Dermis blood vessel endothelial cell (primary cell): ENCODE data around the gene NLRP12. TPM values are rescaled to one million over a fixed set of nuclear protein-coding genes. Genes with fewer than 3 reads are reported as not detected.
A peak's percentile ranks its signal among the peaks of the same experiment; 100 is the strongest.
"Not testable (repeated sequence)": the region's sequence is repeated elsewhere in the genome, so short reads cannot be mapped to it uniquely, and the experiment has no call there.

ENCODE experiments used
- DNase-seq: peaks from one replicate; pipeline ENCODE4 v3.0.0; 2010
- total RNA-seq: library from RNA; depleted of rRNA; stranded (reverse); fragments of >200 nt; gene quantifications from 2 replicates; pipeline ENCODE4 v1.2.3, GENCODE V29; 2014

Gene NLRP12, protein sequence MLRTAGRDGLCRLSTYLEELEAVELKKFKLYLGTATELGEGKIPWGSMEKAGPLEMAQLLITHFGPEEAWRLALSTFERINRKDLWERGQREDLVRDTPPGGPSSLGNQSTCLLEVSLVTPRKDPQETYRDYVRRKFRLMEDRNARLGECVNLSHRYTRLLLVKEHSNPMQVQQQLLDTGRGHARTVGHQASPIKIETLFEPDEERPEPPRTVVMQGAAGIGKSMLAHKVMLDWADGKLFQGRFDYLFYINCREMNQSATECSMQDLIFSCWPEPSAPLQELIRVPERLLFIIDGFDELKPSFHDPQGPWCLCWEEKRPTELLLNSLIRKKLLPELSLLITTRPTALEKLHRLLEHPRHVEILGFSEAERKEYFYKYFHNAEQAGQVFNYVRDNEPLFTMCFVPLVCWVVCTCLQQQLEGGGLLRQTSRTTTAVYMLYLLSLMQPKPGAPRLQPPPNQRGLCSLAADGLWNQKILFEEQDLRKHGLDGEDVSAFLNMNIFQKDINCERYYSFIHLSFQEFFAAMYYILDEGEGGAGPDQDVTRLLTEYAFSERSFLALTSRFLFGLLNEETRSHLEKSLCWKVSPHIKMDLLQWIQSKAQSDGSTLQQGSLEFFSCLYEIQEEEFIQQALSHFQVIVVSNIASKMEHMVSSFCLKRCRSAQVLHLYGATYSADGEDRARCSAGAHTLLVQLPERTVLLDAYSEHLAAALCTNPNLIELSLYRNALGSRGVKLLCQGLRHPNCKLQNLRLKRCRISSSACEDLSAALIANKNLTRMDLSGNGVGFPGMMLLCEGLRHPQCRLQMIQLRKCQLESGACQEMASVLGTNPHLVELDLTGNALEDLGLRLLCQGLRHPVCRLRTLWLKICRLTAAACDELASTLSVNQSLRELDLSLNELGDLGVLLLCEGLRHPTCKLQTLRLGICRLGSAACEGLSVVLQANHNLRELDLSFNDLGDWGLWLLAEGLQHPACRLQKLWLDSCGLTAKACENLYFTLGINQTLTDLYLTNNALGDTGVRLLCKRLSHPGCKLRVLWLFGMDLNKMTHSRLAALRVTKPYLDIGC
- 2.8 and 3.4 TPM in 2 replicates for total RNA-seq

DNA sequence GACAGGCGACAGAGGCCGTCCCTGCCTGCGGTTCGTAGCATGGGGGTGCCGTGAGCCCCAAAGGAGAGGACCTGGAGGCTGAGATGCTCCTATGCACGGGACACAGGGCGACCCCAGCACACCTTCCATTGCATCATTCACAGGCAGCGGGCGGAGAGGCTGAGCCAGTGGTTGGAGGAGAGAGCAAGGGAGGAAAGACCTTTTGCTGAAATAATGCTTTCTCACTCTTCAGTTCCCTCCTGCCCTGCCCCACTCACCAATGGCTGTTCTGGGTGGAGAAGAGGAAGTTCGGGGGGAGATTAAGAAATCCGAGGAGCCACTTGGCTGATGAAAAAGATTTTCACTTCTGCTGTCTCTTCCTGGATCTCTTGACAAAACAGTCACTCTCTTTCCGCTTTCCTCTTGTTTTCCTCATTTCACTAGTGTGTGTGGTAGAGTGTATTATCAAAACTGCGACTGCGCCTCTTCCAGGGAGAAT, at the start of gene NLRP12:
Gene NLRP12 (minus strand): TSS at position 181 of the 478 bp plus-strand sequence. CDS start 140 bp downstream, at position 41.
- DNase-seq = no peak

DNA sequence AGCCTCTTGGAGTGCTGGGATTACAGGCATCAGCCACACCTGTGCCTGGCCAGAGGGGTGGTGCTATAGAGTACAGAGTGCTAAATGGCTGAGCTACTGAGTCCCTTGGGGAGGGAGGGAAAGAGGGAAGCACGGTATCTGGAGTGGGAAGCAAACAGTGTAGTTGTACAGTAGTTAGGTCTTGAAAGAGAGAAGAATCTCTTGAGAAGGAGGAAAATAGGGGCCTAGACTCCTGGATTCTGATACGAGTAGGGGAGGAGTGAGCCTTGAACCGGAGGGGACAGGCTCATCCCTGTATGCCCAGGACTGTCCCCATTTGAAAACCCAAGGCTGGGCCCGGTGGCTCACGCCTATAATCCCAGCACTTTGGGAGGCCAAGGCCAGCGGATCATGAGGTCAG, 48.6 kb upstream of the NLRP12 start:
- no peak for DNase-seq

DNA sequence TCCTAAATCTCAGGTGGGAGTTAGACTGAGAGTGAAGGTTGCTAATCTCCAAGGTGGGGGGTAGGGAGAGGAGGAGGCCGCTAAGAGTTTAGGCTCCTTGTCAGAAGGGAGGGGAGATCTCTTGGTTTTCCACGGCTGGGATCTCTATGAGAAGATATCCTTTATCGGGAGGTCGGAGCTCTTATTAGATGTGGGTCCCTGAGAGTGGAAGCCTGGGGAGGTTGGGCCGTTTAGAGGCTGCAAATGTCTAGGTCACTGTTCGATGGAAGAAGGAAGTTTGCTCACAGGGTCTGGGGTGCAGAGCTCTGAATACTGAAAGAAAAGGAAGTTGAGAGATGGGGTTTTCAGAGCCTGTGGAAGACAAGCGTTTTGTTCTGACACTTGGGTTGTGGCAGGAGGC, 47.3 kb upstream of the NLRP12 start:
- no peak for DNase-seq

DNA sequence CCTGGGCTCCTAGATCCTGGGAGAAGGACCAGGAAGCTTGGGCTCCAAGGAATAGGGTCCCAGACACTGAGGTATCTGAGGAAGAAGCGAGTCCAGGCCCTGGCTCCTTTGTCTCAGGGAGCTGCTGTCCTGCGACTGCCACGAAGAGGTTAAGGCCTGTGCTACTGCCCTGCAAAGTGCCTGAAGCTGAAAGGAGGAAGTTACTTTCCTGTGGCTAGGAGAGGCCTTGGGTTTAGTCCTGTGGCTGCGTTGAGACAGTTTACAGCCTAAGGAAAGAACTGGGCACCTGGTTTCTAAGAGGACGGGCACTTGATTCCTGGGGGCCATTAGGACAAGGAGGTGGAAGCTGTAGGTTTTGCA, 46.4 kb upstream of the NLRP12 start:
- no peak for DNase-seq

DNA sequence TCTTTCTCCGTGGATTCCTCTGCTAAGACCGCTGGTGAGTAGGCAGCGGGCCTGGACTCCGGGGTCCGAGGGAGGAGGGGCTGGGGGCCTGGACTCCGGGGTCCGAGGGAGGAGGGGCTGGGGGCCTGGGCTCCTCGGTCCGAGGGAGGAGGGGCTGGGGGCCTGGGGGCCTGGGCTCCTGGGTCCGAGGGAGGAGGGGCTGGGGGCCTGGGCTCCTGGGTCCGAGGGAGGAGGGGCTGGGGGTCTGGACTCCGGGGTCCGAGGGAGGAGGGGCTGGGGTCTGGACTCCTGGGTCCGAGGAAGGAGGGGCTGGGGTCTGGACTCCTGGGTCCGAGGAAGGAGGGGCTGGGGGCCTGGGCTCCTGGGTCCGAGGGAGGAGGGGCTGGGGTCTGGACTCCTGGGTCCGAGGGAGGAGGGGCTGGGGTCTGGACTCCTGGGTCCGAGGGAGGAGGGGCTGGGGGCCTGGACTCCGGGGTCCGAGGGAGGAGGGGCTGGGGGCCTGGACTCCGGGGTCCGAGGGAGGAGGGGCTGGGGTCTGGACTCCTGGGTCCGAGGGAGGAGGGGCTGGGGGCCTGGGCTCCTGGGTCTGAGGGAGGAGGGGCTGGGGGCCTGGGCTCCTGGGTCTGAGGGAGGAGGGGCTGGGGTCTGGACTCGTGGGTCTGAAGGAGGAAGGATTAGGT, 45.8 kb upstream of the NLRP12 start:
- not testable (repeated sequence) for DNase-seq

DNA sequence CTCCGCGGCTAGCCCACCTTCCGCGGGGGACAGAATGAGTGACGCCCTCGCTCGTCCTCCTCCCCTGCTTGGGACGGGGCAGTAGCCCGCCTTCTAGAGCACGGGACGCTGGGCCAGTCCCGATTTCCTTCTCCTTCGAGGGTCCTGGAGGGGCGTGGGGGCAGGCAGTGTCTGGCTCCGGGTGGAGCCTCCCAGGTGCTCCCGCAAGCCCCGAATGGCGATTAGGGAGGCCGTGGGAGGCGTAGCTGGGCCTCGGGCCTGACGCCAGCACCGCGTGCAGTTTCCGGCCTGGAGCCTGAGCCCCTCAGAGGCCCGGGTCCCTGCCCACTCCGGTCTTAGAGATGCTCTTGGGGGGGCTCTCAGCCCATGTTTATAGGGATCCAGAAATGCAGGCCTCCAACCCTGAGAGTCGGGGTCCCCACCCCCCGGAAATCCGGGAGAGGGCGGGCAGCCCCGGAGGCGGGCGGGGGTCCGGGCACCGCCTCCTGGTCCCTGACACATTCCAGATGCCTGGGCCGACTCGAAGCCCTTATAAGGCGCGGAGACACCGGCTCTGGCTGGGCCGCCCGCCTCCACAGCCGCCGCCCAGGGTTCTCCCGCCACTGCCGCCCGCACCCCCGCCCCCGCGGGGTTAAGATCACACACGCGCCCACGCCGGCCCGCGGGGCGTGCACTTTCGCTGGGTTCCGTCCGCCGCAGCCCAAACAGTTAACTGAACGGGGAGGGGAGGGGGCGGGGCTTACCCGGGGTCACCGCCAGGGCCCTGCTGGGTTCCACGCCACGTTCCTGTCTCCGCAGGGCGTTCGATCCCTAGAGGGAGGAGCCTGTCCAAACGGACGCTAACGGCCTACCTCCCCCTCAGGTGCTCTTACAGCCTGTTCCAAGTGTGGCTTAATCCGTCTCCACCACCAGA, 45.0 kb upstream of the NLRP12 start:
- DNase-seq = peak; percentile 88

DNA sequence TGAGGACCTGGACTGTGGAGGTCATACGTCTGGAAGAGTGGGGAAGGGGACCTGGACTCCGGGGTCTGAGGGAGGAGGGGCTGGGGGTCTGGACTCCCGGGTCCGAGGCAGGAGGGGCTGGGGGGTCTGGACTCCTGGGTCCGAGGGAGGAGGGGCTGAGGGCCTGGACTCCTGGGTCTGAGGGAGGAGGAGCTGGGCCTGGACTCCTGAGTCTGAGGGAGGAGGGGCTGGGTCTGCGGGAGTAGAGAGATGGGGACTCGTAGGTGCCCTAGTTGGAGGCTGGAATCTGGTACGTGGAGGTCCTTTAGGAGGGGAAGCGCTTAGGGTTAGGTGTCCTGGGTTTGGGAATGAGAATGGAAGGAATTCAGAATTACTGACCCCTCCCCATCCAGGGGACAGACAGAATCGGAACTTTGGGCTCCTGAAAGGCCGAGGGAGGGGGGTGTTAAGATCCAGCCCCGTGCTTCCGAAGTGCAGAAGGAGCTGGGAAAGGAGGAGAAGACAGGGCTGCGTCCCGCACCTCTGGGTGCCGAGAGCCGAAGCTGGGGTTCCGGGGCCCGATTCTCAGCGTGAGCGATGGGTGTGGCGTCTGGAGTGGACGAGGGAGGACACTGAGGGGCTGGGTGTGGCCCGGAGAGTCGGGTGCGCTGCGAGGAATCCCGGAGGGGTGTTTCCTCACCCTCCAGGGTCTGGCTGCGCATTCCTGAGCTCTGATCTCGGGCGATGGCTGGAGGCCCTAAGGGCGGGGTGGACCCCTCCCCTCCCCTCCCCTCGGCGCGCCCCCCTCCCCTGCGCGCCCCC, 44.2 kb upstream of the NLRP12 start:
- DNase-seq = peak; percentile 60

DNA sequence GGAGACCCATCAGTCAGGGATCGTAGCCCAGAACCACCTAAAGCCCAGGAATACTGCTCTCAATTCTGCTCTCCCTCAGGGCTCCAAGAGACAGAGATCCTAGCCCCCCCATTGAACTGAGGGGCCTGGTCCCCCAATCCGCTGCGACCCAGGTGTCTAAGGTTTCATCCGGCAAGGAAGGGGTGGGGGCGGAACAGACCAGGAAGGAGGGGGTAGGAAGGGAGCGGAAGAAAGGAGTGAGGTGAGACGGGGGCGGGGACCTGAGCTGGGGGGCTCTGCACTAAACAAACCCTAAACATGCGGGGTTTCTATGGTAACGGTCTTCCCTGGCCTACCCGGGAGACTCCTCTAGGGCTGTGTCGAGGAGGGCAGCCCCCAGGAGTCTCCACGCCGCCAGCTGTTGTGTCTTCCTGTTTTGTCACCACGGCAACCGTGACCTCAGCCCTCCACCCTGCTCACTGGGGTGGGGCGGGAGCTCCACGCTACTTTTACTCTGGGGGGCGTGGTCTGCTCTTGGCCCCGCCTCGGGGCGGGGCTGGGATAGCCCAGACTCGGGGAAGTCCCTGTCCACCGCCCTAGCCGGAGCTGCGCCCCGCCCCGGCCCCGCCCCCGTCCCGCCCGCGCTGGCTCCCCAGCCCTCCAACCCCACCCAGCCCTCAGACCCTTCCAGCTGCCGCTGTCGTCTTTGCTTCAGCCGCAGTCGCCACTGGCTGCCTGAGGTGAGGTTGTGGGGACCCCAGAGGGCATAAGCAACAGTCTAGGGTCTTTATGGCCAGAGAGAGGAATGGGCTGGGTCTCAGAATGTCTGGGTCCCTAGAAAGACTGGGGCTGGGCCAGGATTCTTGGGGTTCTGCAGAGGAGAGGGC, 43.3 kb upstream of the NLRP12 start, which contains the start of gene MYADM:
Gene MYADM (plus strand): TSS at position 659 of the 866 bp plus-strand sequence. CDS start 5,647 bp downstream, outside the sequence.
- DNase-seq = peak; percentile 99

DNA sequence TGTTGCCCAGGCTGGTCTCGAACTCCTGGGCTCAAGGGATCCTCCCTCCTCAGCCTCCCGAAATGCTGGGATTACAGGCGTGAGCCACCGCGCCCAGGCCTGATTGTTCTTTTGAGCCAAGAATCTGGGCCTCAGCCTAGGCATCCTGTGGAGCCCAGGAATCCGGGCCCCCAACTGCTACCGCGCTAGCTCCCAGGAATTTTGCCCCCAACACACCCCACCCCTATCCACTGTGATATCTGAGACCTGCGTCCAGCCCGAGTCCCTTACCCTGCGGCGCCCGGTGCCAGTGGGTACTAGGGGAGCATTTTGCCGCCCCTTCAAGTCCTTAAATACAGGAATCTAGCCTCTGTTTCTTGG, 42.7 kb upstream of the NLRP12 start:
- DNase-seq = no peak

DNA sequence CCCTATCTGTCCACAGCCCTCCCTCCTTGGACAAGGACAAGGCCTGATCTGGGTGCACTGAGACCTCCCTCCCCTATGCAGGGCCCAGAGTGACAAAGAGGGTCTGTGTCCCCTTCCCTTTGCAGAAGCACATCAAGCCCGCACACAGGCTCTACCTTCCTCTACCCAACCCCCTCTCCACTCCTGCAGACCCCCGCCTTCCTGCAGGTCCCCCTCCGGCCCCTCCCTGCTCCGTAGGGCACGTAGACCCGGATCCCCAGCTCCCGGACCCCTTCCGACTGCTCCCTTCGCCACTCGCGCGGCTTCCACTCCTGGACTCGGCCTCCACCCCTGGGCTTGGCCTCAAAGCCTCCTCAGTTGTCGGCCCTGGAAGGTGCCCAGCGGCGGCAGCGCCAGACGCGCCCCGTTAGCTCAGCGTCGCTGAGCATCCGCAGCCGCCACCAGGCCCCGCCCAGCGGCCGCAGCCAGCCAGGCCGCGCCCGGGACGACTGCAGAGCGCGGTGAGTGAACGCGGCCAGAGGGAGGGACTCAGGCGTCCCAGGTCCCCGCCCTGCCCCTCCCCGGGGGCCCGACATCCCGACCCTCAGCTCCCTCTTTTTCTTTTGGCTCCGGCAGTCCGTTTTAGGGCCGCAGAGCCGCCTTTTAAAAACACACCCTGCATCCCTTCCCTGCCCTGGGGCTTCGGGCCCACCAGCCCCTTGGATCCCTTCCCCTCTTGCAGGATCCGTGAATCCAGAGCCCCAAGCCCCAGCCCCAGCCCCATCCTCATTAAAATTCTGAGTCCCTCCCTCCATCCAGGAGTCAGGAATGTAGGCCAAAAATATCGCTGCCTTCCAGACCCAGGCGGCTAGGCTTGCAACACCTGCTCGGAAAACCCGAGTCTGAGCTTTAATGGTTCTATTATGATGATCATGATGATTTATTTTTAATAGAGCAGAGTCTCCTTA, 42.1 kb upstream of the NLRP12 start:
- peak; percentile 70 for DNase-seq

DNA sequence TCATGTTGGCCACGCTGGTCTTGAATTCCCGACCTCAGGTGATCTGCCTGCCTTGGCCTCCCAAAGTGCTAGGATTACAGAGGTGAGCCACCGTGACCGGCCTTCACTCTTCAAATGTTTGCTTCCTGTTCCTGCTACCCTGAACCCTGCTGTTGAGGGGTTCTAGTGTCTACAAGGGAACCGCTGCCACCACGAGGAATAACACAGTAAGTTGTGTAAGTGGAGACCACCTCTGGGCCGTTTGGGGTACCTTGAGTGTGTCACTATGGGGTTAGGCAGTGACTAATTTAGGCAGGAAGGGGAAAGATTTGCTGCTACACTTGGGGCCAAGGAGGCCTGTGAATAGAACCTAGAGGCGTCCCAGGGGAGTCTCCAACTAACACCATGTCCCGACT, 41.4 kb upstream of the NLRP12 start:
- DNase-seq = no peak

DNA sequence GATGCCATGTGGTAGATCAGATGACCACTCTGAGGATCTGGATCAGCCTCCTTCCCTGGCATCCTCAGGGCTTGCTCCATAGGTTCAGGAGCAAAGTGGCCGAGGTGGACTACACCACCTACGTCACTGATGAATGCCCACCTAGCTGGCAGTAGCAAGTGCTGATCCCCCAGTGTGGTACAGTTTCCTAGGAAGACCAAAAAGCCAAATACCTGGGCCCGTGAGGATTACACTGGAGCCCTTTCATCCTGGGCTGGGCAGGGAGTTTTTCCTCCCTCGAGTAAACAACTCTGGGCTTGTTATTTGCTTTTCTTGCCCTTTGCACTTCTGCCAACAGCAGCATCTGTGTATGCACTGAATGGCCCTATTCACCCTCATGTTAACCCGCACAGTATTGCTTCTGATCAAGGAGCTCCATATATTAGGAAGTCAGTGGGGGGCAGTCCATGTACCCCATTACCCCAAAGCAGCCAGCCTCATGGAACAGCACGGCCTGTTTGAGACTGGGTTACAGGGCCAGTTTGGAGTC, 40.3 kb upstream of the NLRP12 start:
- no peak for DNase-seq

DNA sequence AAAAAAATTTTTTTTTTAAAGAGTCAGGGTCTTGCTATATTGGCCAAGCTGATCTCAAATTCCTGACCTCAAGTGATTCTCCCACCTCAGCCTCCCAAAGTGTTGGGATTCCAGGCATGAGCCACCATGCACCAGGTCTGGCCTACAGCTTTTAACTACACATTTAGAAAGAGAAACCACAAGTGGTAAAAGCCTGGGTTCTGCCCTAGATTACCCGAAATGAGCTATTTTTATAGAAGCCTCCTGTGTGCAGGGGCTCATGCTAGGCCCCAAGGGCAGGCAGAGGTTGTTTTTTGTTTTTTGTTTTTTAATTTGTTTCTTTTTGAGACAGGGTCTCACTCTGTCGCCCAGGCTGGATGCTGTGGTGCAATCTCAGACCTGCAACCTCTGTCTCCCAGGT, 29.6 kb upstream of the NLRP12 start:
- no peak for DNase-seq

DNA sequence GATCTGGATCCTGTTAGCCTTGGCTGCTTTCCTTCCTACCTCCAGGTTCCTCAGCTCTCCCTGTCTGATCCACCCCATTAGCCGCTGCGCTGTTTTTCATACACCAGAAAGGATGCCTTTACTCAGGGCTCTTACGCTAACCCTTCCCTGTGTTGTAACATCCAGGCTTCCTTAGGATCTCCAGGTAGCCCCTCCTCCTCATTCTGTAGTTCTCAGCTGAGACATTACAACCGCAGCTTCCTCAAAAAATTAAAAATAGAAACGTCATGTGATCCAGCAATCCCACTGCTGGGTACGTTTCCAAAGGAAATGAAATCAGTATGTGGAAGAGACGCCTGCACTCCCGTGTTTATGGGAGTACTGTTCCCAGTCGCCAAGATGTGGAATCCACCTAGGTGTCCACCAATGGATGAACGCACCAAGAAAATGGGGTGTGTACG, 25.1 kb upstream of the NLRP12 start:
- peak; percentile 93 for DNase-seq

DNA sequence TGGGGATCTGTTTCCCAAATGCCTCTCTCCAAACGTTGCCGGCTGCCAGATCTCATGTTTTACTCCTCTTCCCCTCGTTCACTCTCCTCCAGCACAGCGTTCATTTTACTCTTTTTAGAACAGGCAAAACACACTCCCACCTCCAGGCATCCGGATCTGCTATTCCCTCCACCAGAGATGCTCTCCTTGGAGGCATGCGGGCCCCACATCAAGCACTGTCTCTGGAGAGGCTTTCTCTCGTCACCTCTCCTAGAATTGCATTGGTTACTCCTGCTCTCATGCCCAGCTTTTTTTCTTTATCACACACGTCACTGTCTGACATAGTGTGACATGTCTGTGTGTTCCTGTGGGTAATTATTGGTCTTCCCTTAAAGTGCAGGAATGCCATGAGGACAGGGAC, 23.4 kb upstream of the NLRP12 start:
- no peak for DNase-seq

DNA sequence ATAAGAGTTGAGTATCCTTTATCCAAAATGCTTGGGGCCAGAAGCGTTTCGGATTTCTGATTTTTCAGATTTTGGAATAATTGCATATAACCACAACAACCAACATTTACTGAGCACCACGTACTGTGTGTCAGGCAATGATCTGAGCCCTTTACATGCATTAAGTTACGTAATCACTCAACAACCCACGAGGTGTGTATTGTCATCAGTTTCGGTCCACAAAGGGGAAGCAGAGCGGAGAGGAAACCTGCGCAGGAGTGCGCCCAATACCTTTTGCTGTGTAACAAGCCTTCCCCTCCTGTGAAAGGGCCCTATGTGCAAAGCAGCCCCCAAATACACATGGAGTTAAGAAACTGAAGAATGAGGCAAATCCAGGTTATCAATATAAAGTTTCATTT, 20.7 kb upstream of the NLRP12 start:
- DNase-seq = no peak

DNA sequence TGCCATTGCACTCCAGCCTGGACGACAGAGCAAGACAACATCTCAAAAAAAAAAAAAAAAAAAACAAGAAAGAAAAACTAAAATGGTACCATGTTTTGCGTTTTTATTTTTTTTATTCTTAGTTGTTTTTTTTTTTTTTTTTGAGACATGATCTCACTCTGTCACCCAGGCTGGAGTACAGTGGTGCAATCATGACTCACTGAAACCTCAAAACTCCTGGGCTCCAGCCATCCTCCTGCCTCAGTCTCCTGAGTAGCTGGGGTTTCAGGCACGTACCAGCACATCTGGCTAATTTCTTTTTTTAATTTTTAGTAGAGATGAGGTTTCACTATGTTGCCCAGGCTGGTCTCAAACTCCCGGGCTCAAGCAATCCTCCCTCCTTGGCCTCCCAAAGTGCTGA, 16.8 kb upstream of the NLRP12 start:
- DNase-seq = not testable (repeated sequence)

DNA sequence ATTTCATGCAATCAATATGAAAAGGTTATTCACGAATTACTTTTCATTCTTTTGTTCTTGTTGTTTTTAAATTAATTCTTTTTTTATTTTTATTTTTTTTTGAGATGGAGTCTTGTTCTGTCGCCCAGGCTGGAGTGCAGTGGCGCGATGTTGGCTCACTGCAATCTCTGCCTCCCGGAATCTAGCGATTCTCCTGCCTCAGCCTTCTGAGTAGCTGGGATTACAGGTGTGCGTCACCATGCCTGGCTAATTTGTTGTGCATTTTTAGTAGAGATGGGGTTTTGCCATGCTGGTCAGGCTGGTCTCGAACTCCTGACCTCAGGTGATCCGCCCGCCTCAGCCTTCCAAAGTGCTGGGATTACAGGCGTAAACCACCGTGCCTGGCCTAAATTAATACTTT, 16.1 kb upstream of the NLRP12 start:
- not testable (repeated sequence) for DNase-seq
